Stimulated activated CD8-positive, alpha-beta memory T cell treated with anti-CD3 and anti-CD28 coated beads, Interleukin-15, amount 100 ng/mL, for 48 hours (primary cell): ENCODE measurements around the gene TAAR8.
"Not testable (repeated sequence)": the region's sequence is repeated elsewhere in the genome, so short reads cannot be mapped to it uniquely, and the experiment has no call there.

Source experiments
- DNase-seq, 2 donors: peaks; one replicate each; pipeline ENCODE4 v3.0.0-alpha.2; 2020; ENCODE audit warnings: low read depth in 2 of 2

Gene TAAR8

GRCh38 chr6:132544826-132545225 is 7.6 kb upstream of the TAAR8 start:
- no peak for DNase-seq

GRCh38 chr6:132548746-132549463 is 3.6 kb upstream of the TAAR8 start:
- no peak for DNase-seq

- no peak for DNase-seq
Observed at GRCh38 chr6:132551214-132551613, 1.3 kb upstream of the TAAR8 start.

GRCh38 chr6:132560087-132560486 is 7.6 kb downstream of the TAAR8 start:
- not testable (repeated sequence) for DNase-seq

GRCh38 chr6:132566404-132566803 is 13.9 kb downstream of the TAAR8 start:
- no peak for DNase-seq

- DNase-seq, result no peak
Observed at GRCh38 chr6:132567566-132567965, 15.1 kb downstream of the TAAR8 start.

- DNase-seq, result no peak
Observed at GRCh38 chr6:132568611-132569010, 16.1 kb downstream of the TAAR8 start.

- no peak for DNase-seq
Observed at GRCh38 chr6:132569170-132569569, 16.7 kb downstream of the TAAR8 start.

GRCh38 chr6:132570221-132570777 is 17.8 kb downstream of the TAAR8 start, which contains the start of gene TAAR6:
Gene TAAR6, plus strand, starts transcription at chr6:132570322. Its CDS starts 0 bp downstream, at chr6:132570322.
- no peak for DNase-seq

GRCh38 chr6:132571774-132572173 is 19.3 kb downstream of the TAAR8 start:
- DNase-seq, result no peak

GRCh38 chr6:132584698-132585097 is 32.2 kb downstream of the TAAR8 start:
- no peak for DNase-seq

GRCh38 chr6:132587424-132587823 is 35.0 kb downstream of the TAAR8 start:
- DNase-seq, result no peak

GRCh38 chr6:132589454-132589853 is 37.0 kb downstream of the TAAR8 start, which contains the start of gene TAAR5:
Gene TAAR5, minus strand, starts transcription at chr6:132589741. Its CDS starts 55 bp downstream, at chr6:132589686.
- no peak for DNase-seq

- DNase-seq, result no peak
Observed at GRCh38 chr6:132590362-132590761, 37.9 kb downstream of the TAAR8 start.

GRCh38 chr6:132592855-132593254 is 40.4 kb downstream of the TAAR8 start:
- DNase-seq, result no peak

GRCh38 chr6:132596201-132596600 is 43.7 kb downstream of the TAAR8 start:
- no peak for DNase-seq

- no peak for DNase-seq
Observed at GRCh38 chr6:132598473-132598872, 46.0 kb downstream of the TAAR8 start.

GRCh38 chr6:132600900-132601299 is 48.4 kb downstream of the TAAR8 start:
- not testable (repeated sequence) for DNase-seq
